Ishikawa (cell line): ENCODE measurements around the gene PRRC1.

Experiments used
- CEBPB ChIP-seq: IDR thresholded peaks from 2 replicates; pipeline ENCODE4 v1.6.1; 2012
- CREB1 ChIP-seq: IDR thresholded peaks from 2 replicates; pipeline ENCODE4 v1.6.1; 2012; ENCODE audit warnings: low read depth
- EGR1 ChIP-seq: IDR thresholded peaks from 2 replicates; pipeline ENCODE4 v1.6.1; 2012
- EP300 ChIP-seq: IDR thresholded peaks from 2 replicates; pipeline ENCODE4 v1.6.1; 2012; ENCODE audit warnings: borderline replicate concordance
- FOXM1 ChIP-seq: IDR thresholded peaks from 2 replicates; pipeline ENCODE4 v1.6.1; 2012; ENCODE audit warnings: low read depth, borderline replicate concordance
- MAX ChIP-seq: IDR thresholded peaks from 2 replicates; pipeline ENCODE4 v1.6.1; 2012
- NFIC ChIP-seq: IDR thresholded peaks from 2 replicates; pipeline ENCODE4 v1.6.1; 2012
- RAD21 ChIP-seq: IDR thresholded peaks from 2 replicates; pipeline ENCODE4 v1.6.1; 2012; ENCODE audit warnings: low read depth
- REST ChIP-seq: IDR thresholded peaks from 2 replicates; pipeline ENCODE4 v1.6.1; 2012; ENCODE audit warnings: low read depth, mild to moderate bottlenecking
- TAF1 ChIP-seq: IDR thresholded peaks from 2 replicates; pipeline ENCODE4 v1.6.1; 2012; ENCODE audit warnings: low read depth, mild to moderate bottlenecking
- TCF12 ChIP-seq: IDR thresholded peaks from 2 replicates; pipeline ENCODE4 v1.6.1; 2012; ENCODE audit warnings: low read depth
- TEAD4 ChIP-seq: IDR thresholded peaks from 2 replicates; pipeline ENCODE4 v1.6.1; 2012
- USF1 ChIP-seq: IDR thresholded peaks from 2 replicates; pipeline ENCODE4 v1.6.1; 2012
- YY1 ChIP-seq: IDR thresholded peaks from 2 replicates; pipeline ENCODE4 v1.6.1; 2012; ENCODE audit warnings: low read depth
- ZBTB7A ChIP-seq: IDR thresholded peaks from 2 replicates; pipeline ENCODE4 v1.6.1; 2012; ENCODE audit warnings: low read depth

Gene PRRC1

GRCh38 chr5:127602896-127603844 is 85.7 kb downstream of the PRRC1 start:
- TF ChIP-seq CEBPB (no peak), REST (no peak), USF1 (no peak), TCF12 (no peak), CREB1 (no peak), YY1 (no peak), TAF1 (no peak), TEAD4 (no peak), EP300 (no peak), RAD21 (no peak), EGR1 (no peak), NFIC (no peak), FOXM1 (no peak), MAX (no peak), ZBTB7A (no peak)
